Stimulated activated CD4-positive, alpha-beta T cell treated with anti-CD3 and anti-CD28 coated beads, Interleukin-1b, Interleukin-23, amount 100 ng/mL, for 4 hours (primary cell): ENCODE results near the gene DNAJC28.
"Not testable (repeated sequence)": the region's sequence is repeated elsewhere in the genome, so short reads cannot be mapped to it uniquely, and the experiment has no call there.

Experiments
- DNase-seq, 2 donors: peaks; one replicate each; pipeline ENCODE4 v3.0.0-alpha.2; 2020; ENCODE audit warnings: low read depth in 2 of 2

The DNAJC28 gene

DNA sequence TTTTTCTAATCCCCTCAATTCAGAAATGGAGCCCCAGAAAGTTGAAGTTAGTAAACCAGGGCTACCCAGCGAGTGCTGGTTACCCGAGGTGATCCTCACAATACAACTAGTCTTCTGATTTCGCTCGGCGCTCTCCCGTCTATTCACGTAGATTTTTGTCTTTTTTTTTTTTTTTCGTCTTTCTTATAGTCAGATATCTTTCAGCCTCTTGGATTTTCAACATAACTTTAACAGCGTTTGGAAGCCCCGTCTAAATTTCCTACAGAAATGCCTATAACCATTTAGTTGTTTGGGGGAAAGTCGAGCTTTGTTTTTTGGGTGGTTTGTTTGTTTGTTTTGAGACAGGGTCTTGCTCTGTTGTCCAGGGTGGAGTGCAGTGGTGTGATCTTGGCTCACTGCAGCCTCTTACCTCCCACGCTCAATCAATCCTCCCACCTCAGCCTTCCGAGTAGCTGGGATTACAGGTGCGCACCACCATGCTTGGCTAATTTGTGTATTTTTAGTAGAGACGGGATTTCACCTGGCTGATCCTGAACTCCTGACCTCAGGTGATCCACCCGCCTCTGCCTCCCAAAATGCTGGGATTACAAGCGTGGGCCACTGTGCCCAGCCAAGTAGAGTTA, 10.9 kb downstream of the DNAJC28 start:
- DNase-seq, result no peak

GRCh38 chr21:33479679-33480480, 11.6 kb downstream of the DNAJC28 start, which contains the start of gene TMEM50B:
Gene TMEM50B (minus strand): TSS chr21:33479974. CDS start chr21:33468885, 11,089 bp downstream.
- DNase-seq, result peak; percentile 94 to 98

- peak in 1 of 2 donors; percentile 15 for DNase-seq
Measured at GRCh38 chr21:33478935-33479678, 12.4 kb downstream of the DNAJC28 start.

GRCh38 chr21:33478182-33478581, 13.3 kb downstream of the DNAJC28 start:
- no peak for DNase-seq

DNA sequence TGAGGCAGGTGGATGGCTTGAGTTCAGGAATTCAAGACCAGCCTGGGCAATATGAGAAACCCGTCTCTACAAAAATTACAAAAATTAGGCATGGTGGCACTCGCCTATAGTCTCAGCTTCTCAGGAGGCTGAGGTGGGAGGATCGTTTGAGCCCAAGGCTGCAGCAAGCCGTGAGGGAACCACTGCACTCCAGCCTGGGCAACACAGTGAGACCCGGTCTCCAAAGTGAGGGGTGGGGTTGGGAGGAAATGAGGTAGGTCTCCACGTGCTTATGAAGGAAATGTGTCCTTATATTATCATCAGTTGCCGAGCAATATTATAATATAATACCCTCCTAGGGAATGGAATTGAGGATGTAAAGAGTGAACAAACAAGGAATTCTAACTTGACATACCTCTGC, 14.4 kb downstream of the DNAJC28 start:
- DNase-seq, result no peak

DNA sequence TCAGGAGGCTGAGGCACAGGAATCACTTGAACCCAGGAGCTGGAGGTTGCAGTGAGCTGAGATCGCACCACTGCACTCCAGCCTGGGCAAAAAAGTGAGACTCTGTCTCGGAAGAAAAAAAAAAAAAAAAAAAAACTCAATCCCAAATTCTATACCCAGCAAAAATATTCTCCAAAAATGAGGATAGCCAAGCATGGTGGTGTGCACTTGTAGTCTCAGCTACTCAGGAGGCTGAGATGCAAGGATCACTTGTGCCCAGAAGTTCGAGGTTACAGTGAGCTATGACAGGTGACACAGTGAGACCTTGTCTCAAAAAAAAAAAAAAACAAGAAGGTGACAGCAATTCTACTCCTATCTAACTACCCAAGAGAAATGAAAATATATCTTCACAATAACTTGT, 18.2 kb downstream of the DNAJC28 start:
- no peak for DNase-seq

DNA sequence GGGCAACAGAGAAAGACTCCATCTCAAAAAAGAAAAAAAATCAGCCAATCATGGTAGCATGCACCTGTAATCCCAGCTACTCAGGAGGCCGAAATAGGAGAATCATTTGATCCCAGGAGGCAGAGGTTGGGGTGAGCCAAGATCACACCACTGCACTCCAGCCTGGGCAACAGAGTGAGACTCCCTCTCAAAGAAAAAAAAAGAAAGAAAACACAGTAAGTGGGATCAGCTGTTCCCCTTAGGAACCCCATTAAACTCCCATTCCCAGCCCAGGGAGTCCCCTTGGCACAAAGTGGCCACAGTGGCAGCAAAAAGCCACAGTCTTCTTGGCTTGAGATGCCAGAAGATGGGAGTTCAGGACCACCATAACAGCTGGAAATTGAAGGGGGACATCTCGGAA, 20.8 kb downstream of the DNAJC28 start:
- DNase-seq, result no peak

- DNase-seq, result not testable (repeated sequence)
Measured at GRCh38 chr21:33469183-33469582, 22.3 kb downstream of the DNAJC28 start.

GRCh38 chr21:33461538-33462250, 29.8 kb downstream of the DNAJC28 start:
- DNase-seq, result no peak

- no peak for DNase-seq
Measured at GRCh38 chr21:33458861-33459260, 32.7 kb downstream of the DNAJC28 start.

- no peak for DNase-seq
Measured at GRCh38 chr21:33455686-33456446, 35.6 kb downstream of the DNAJC28 start.

DNA sequence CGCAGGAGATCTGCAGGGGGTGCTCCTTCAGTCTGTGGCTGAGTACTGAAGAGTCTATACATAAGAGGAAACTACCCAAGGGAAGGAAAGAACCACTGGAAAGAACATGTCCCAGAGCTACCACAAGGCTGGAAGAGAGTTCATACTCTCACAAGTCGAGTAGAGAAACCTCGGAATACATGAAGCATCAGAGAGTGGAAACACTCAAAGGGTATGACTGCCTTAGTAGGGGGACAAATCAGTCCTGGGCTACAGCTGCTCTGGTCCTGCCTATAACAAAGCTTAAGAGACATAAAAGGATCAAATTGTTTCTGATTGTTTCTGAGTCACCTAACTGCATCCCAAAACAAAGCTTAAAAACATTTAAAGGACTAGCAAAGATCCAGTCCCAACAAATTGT, 39.2 kb downstream of the DNAJC28 start:
- no peak for DNase-seq

- DNase-seq, result no peak
Measured at GRCh38 chr21:33451634-33452071, 39.9 kb downstream of the DNAJC28 start.

- no peak for DNase-seq
Measured at GRCh38 chr21:33449616-33450015, 41.9 kb downstream of the DNAJC28 start.

GRCh38 chr21:33446620-33447019, 44.9 kb downstream of the DNAJC28 start:
- DNase-seq, result not testable (repeated sequence)

DNA sequence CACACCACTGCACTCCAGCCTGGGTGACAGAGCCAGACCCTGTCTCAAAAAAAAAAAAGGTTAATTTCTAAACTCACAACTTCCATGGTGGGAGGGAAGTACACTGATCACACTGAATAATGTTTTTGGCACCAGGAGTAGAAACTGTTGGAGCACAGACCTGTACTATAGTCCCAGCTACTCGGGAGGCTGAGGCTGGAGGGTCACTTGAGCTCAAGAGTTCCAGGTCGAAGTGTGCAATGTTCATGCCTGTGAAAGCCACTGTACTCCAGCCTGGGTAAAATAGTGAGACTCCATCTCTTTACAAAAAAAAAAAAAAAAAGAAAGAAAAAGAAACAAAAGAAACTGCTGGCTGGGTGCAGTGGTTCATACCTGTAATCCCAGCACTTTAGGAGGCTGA, 47.0 kb downstream of the DNAJC28 start:
- DNase-seq, result no peak

DNA sequence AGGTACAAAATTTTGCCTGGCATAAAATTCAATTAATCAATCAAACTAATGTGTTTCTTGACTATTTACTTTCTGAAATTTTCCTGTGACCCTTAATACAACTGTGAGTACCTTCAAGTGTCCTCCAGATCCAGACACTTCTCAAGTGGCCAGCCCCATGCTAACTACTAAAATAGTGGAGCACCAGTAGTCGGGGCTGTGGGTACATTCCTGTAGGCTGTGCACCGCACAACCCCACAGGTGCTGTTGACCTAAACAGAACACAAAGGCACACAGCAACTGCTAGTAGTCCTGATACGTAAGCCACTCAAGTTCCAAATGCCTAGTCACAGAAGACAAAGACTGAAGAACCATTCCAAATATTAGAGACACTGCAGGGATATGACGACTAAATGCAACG, 48.3 kb downstream of the DNAJC28 start:
- no peak for DNase-seq

- DNase-seq, result no peak
Measured at GRCh38 chr21:33441489-33442477, 49.7 kb downstream of the DNAJC28 start.
